Measurements from ENCODE around the gene EEFSEC.

DNA sequence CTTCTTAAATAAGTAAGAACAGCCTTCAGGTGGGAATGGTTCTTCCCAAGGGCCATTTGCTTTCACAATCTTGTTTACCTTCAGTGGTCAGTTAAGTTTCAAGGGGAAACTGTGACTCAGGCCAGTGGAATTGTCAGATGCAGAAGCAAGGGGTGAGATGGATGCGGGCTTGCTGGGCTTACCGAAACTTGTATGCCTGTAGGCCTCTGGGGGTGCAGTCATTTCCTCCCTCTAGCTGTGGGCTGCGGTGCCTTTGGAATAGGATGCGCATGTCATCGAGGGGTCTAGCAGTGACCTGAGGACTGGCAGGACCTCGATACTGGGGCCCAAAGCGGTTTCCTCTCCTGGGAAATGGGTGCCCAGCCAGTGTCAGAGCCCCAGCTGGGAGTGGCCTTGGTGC is 121.6 kb downstream of the EEFSEC start:
- TF ChIP-seq, protein P1, sequence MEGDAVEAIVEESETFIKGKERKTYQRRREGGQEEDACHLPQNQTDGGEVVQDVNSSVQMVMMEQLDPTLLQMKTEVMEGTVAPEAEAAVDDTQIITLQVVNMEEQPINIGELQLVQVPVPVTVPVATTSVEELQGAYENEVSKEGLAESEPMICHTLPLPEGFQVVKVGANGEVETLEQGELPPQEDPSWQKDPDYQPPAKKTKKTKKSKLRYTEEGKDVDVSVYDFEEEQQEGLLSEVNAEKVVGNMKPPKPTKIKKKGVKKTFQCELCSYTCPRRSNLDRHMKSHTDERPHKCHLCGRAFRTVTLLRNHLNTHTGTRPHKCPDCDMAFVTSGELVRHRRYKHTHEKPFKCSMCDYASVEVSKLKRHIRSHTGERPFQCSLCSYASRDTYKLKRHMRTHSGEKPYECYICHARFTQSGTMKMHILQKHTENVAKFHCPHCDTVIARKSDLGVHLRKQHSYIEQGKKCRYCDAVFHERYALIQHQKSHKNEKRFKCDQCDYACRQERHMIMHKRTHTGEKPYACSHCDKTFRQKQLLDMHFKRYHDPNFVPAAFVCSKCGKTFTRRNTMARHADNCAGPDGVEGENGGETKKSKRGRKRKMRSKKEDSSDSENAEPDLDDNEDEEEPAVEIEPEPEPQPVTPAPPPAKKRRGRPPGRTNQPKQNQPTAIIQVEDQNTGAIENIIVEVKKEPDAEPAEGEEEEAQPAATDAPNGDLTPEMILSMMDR (IDR thresholded peaks at IDR 0.05): no peak
- no peak for TF ChIP-seq POLR2A (IDR thresholded peaks at IDR 0.05)

Data from adrenal gland (tissue), 5 donors.